G401 (cell line): Measurements from ENCODE around the gene KLRC1. TPM values are rescaled to one million over a fixed set of nuclear protein-coding genes. Genes with fewer than 3 reads are reported as not detected.
"Not testable (repeated sequence)": the region's sequence is repeated elsewhere in the genome, so short reads cannot be mapped to it uniquely, and the experiment has no call there.

Experiments
- DNase-seq: peaks from one replicate; pipeline ENCODE4 v3.0.0-alpha.2; 2015; ENCODE audit warnings: low spot score
- in situ Hi-C: cut with HindIII; loops from 2 replicates; pipeline ENCODE4 v1.10.0; 2016; ENCODE audit warnings: low sequenced_read_pairs, mixed read lengths
- total RNA-seq: library from RNA; depleted of rRNA; stranded (reverse); fragments of >200 nt; shearing (Covaris generic); gene quantifications from 2 replicates; pipeline ENCODE4 v1.2.3, GENCODE V29; 2014; rRNA removed

KLRC1 gene
- not detected in 2 replicates for total RNA-seq

- in situ Hi-C loops, result no loop called here
- no peak for DNase-seq
These were observed at the start of gene KLRC1 for GRCh38 chr12:10453156-10453555. Gene KLRC1, minus strand, starts transcription at chr12:10453377. Its CDS starts 2,221 bp downstream, at chr12:10451156.

- in situ Hi-C loops, result no loop called here
- no peak for DNase-seq
These were observed 47.9 kb upstream of the KLRC1 start for GRCh38 chr12:10501030-10501429.

GRCh38 chr12:10498042-10498441 lies 44.9 kb upstream of the KLRC1 start:
- in situ Hi-C loops, result no loop called here
- no peak for DNase-seq

GRCh38 chr12:10497602-10498001 lies 44.4 kb upstream of the KLRC1 start:
- in situ Hi-C loops, result no loop called here
- no peak for DNase-seq

- in situ Hi-C loops, result no loop called here
- DNase-seq, result no peak
These were observed 38.6 kb upstream of the KLRC1 start for GRCh38 chr12:10491766-10492165.

- in situ Hi-C loops, DNase-seq: not testable (repeated sequence)
These were observed 34.2 kb upstream of the KLRC1 start for GRCh38 chr12:10487328-10487727.

- in situ Hi-C loops, DNase-seq: not testable (repeated sequence)
These were observed 28.7 kb upstream of the KLRC1 start for GRCh38 chr12:10481901-10482300.

GRCh38 chr12:10472808-10473207 lies 19.6 kb upstream of the KLRC1 start:
- DNase-seq, in situ Hi-C loops: not testable (repeated sequence)

GRCh38 chr12:10469701-10470100 lies 16.5 kb upstream of the KLRC1 start:
- in situ Hi-C loops, result no loop called here
- DNase-seq, result no peak

- no peak for DNase-seq
- in situ Hi-C loops, result no loop called here
These were observed 13.1 kb upstream of the KLRC1 start for GRCh38 chr12:10466311-10466710.

GRCh38 chr12:10457760-10458159 lies 4.6 kb upstream of the KLRC1 start:
- in situ Hi-C loops, result no loop called here

GRCh38 chr12:10456856-10457255 lies 3.7 kb upstream of the KLRC1 start:
- no peak for DNase-seq
- in situ Hi-C loops, result no loop called here

More at GRCh38 chr12:10457760-10458159, 4.6 kb upstream of the KLRC1 start:
- DNase-seq, result no peak

GRCh38 chr12:10455766-10456165 lies 2.6 kb upstream of the KLRC1 start:
- in situ Hi-C loops, result no loop called here
- no peak for DNase-seq

GRCh38 chr12:10454531-10454930 lies 1.4 kb upstream of the KLRC1 start:
- DNase-seq, result no peak
- in situ Hi-C loops, result no loop called here

- no peak for DNase-seq
- in situ Hi-C loops, result no loop called here
These were observed 4.9 kb downstream of the KLRC1 start for GRCh38 chr12:10448236-10448635.

GRCh38 chr12:10446052-10446451 lies 7.1 kb downstream of the KLRC1 start:
- DNase-seq, in situ Hi-C loops: not testable (repeated sequence)

GRCh38 chr12:10441144-10441543 lies 12.0 kb downstream of the KLRC1 start:
- in situ Hi-C loops, DNase-seq: not testable (repeated sequence)

- DNase-seq, in situ Hi-C loops: not testable (repeated sequence)
These were observed 13.4 kb downstream of the KLRC1 start for GRCh38 chr12:10439608-10440274.

GRCh38 chr12:10437601-10438000 lies 15.6 kb downstream of the KLRC1 start:
- in situ Hi-C loops, DNase-seq: not testable (repeated sequence)

GRCh38 chr12:10435816-10436215 lies 17.4 kb downstream of the KLRC1 start, which contains the start of gene KLRC2:
Gene KLRC2, minus strand, starts transcription at chr12:10436010. Its CDS starts 24 bp downstream, at chr12:10435986.
- in situ Hi-C loops, DNase-seq: not testable (repeated sequence)

GRCh38 chr12:10430623-10431022 lies 22.6 kb downstream of the KLRC1 start:
- DNase-seq, in situ Hi-C loops: not testable (repeated sequence)
